SKM-1 (cell line): ENCODE measurements around the gene PLD3.
"Not testable (repeated sequence)": the region's sequence is repeated elsewhere in the genome, so short reads cannot be mapped to it uniquely, and the experiment has no call there.

Experiments used
- DNase-seq: peaks from one replicate; lab custom pipeline; 2025; ENCODE audit not compliant: unreplicated experiment; lab: John Stamatoyannopoulos, UW

PLD3 gene

DNA sequence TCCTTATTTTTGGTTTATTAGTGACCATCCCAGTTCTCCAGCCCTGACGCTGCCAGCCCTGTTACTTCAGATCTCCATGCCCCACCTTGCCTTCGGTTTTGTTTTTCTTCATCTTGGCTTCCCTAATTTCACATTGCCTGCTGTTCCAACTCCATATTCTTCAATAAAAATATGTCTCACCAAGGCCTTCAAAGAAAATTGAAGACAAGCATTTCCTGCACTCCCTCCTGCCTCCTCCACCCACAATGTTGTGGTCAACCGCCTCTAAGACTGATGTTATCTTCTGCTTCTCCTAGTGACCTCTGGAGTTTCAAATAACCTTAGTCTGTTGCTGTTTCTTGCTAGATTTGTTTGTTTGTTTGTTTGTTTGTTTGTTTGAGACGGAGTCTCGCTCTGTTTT lies 14.6 kb downstream of the PLD3 start:
- DNase-seq: no peak

DNA sequence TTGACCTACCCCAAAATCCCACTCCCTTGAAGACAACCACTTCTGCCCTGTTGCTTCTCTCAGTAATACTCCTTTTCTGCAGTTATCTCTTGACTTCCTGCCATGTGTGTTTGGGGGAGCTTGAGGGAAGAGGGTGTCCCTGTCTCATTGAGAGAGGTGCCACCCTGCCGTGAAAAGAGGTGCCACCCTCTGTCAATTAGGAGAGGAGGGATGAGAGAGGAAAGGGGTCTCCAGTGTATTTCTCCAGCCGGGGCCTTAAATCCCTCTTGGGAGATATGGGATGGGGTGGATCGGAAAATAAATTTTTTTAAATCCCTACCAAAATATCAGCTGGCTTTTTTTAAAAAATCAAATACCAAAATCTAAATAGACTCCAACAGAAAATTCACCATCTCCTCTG lies 16.5 kb downstream of the PLD3 start:
- no peak for DNase-seq

DNA sequence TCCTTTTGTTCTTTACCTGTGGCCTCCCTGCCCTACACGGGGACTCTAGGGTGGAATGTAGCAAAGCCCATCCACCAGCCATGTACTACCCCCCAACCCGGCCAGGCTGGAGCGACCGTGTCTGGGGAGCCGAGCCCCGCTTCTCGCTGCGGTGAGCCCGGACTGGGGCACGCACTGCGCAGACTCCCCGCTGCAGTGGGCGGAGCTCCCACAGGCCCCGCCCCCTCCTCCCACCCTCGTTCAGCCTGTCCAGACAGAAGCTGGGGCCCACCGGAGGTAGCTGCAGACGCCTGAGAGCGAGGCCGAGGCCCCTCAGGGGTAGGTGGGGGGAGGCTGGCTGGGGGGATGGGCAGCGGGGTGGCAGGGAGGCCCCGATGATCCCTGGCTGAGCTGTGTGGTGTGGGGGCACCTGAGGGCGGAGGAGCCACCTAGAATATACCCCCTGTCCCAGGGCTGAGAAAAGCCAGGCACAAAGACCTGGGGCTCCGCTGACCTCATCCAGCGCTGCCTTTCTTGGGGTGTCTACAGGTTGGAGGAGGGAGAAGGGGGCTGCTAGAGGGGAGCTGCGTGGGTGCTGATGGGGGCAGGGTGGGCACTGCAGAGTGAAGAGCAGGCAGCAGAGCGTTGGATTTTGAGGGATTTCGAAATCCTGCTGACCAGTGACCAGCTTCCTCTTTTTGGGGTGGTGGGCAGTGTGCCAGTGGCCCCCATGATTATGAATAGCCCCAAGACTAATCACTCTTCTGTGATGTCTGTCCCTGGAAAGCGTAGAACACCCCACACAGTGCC lies 17.3 kb downstream of the PLD3 start:
- no peak for DNase-seq

DNA sequence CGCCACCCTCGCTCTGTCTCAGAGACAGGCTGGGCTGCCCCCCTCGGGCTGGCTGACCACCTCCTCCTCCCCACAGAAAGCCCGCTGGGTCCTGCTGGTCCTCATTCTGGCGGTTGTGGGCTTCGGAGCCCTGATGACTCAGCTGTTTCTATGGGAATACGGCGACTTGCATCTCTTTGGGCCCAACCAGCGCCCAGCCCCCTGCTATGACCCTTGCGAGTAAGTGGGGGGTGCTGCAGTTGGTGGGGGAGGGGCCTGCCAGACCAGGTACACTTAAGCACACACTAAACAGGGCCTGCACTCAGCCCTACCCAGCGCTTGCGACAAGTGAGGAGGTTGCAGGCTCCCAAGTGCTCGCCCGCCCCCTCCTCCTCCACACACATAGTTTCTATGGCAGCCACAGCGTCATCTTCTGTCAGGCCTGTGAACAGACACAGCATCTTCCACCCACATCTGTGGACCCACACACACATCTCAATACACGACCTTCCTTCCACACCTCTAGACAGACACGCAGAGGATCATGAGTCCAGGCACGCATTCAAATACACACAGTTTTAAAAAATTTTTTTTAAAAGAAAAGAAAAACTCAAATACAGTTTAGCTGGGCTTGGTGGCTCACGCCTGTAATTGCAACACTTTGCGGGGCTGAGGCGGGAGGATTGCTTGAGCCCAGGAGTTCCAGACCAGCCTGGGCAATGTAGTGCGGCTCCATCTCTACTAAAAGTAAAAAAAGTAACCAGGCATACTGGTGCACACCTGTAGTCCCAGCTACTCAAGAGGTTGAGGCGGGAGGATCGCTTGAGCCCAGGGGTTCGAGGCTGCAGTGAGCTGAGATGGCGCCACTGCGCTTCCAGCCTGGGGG lies 18.4 kb downstream of the PLD3 start:
- no peak for DNase-seq

DNA sequence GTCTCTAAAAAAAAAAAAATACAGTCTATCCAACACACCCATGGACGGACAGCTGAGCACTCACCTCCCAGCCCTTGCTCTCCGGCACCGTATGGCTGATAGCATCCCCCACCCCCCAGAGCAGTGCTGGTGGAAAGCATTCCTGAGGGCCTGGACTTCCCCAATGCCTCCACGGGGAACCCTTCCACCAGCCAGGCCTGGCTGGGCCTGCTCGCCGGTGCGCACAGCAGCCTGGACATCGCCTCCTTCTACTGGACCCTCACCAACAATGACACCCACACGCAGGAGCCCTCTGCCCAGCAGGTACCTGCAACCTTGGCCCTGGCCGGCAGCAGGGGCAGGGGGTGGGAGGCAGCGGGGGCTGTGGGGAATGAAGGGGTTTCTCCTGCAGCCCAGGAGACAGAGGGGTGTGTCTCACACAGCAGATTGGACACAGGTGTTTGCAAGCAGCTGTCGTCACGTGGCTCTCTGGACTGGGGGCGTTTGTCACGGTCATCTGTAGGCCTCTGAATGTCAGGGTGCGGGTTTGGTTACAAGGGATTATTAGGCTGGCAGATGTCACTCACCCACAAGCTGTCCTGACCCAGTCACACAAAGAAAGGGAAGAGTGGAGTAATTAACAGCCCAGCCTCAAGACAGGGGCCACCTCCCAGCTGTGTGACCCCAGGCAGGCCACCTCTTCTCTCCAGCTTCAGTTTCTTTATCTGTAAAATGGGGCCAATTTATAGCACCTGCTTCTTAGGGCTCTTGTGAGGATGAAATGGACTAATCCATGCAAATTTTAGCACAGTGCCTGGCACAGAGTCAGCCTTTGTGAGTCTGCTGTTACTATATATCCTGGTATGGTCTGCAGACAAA lies 19.3 kb downstream of the PLD3 start:
- DNase-seq: no peak

DNA sequence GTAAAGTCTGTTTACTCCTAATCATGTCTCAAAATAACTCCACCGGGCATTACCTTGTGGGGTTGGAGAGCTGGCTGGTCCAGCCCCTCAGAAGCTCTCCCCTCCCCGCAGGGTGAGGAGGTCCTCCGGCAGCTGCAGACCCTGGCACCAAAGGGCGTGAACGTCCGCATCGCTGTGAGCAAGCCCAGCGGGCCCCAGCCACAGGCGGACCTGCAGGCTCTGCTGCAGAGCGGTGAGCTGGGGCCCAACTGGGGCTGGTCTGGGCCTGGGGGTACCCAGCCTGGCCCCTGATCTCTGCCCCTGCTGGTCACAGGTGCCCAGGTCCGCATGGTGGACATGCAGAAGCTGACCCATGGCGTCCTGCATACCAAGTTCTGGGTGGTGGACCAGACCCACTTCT lies 21.3 kb downstream of the PLD3 start:
- no peak for DNase-seq

DNA sequence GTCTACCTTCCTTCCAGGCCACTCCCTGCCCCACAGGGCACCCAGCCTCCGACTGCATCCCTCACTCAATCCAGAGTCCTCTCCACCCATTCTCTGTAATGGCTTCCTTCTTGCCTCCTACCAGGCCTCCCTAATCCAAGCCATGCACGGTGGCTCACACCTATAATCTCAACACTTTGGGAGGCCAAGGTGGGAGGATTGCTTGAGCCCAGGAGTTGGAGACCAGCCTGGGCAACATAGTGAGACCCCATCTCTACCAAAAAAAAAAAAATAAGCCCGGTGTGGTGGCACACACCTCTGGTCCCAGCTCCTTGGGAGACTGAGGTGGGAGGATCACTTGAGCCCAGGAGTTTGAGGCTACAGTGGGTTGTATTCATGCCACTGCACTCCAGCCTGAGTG lies 21.8 kb downstream of the PLD3 start:
- not testable (repeated sequence) for DNase-seq

DNA sequence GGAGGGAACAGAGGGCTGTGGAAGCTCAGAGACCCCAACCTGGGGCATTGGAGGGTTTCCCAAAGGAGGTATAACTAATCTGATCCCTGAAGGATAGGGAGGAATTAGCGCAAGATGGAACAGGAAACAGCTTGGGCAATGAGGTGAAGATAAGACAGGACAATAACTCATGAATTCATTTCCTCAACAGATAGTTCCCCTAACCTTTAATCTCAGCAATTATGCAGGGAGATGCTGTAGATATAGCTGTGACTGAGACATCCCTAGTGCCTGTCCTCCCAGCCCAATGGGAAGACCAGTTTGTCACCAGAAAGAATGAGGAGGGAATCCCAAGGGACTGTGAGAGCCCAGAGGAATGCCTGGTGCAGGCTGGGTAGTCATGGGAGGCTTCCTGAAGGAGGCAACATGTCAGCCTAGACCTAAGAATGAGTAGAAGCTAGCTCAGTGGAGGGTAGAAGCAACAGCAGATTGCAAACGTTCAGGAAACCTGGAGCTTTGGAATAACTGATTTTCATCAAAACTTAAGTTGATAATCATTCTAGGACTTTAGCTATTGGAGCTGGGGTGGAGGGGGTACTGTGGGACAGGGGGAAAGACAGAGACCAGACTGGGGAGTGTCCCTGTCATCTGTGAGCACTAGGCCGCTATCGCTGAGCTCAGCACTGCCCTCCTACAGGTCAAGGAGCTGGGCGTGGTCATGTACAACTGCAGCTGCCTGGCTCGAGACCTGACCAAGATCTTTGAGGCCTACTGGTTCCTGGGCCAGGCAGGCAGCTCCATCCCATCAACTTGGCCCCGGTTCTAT lies 22.7 kb downstream of the PLD3 start:
- DNase-seq: no peak

DNA sequence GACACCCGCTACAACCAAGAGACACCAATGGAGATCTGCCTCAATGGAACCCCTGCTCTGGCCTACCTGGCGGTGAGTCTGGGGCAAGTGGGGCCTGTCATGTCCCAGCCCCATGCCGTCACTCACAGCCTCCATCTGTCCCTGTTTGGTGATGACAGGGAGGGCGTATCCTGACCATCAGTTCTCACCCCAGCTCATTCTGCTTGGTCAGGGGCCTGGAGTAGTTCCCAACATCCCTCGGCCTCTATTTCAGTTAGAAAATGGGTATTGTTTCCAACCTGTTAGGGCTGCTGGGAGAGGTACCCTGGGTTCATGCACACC lies 23.3 kb downstream of the PLD3 start:
- DNase-seq: no peak

DNA sequence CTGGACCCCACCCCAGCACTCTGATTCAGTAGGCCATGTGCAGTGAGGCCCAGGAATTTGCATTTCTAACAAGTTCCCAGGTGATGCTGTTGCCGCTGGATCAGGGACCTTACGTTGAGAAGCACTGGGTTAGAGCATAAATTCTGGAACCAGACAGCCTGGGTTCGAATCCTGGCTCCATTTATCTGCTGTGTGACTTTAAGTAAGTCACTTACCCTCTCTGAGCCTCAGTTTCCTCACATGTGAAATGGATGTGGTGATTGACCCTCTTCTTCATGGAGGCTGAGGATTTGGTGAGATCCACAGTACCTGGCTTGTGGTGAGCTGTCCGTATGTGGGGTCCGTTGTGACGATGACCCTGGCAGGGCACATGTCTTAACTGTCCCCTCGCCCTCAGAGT lies 25.6 kb downstream of the PLD3 start:
- DNase-seq: no peak

DNA sequence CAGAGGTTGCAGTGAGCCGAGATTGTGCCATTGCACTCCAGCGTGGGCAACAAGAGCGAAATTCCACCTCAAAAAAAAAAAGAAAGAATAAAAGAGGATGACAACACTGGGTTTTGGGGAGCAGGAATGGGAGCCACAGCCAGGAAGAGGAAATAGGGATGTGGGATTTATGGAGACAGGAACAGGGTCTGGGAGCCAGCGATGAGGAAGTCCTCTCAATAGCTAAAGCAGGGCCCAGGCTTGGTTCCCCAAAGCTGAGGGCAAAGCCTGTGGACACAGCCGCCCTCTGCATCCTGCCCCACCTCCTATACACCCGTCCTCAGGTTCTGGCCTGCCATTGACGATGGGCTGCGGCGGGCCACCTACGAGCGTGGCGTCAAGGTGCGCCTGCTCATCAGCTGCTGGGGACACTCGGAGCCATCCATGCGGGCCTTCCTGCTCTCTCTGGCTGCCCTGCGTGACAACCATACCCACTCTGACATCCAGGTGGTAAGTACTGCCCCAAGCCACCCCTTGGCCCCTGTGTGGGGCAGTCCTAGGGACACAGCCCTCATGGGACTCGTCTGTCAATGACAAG lies 27.9 kb downstream of the PLD3 start:
- no peak for DNase-seq

DNA sequence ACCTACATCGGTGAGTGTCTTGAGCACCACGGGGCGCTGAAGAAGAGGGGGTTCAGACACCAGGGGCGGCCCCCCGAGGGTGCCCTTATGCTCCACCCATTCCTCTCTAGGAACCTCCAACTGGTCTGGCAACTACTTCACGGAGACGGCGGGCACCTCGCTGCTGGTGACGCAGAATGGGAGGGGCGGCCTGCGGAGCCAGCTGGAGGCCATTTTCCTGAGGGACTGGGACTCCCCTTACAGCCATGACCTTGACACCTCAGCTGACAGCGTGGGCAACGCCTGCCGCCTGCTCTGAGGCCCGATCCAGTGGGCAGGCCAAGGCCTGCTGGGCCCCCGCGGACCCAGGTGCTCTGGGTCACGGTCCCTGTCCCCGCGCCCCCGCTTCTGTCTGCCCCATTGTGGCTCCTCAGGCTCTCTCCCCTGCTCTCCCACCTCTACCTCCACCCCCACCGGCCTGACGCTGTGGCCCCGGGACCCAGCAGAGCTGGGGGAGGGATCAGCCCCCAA lies 29.4 kb downstream of the PLD3 start:
- DNase-seq: no peak

DNA sequence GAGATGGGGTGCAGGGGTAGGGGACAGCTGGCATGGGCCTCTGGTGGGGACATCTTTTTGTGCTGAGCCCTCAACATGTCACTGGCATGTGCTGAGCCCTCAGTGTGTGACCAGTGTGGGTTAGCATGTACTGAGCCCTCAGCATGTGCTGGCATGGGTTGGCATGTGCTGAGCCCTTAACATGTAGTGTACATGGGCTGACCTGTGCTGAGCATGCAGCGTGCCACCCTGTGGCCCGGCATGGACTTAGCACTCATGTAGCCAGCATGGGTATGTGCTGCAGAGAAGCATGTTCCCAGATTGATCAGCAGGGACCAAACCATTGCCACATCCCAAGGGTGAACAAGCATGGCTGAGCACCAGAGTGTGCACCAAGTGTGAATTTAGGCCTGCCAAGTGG lies 30.0 kb downstream of the PLD3 start:
- no peak for DNase-seq

DNA sequence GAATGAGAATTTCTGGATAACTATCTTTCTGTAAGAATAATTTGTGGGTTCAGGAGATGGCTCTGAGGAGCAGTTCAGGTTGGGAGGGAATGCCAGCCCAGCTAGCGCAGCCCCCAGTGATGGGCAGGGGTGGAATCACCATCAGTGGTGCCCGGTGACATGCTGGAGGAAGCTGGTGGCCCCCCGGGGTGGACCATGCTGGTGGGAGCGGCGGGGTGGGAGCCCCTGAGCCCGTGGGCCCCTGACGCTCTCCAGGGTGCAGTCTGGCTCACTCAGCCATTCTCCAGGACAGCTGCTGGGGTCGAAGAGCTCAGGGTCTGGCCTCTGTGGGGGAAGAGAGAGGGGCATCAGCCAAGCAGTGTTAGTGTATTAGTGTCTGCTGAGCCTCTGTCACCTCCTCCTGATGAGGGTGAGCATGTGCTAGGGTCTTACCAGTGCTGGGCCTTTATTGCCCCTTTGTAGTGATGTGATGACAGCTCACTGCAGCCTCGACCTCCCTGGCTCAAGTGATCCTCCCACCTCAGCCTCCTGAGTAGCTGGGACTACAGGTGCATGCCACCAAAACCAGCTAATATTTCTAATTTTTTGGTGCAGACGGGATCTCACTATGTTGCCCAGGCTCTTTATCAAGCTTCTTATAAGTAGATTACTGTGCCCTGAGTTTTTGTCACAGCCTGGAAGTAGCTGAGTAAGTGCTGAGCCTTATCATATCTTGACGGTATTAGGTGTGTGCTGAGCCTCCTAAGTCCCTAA lies 31.1 kb downstream of the PLD3 start:
- DNase-seq: no peak

DNA sequence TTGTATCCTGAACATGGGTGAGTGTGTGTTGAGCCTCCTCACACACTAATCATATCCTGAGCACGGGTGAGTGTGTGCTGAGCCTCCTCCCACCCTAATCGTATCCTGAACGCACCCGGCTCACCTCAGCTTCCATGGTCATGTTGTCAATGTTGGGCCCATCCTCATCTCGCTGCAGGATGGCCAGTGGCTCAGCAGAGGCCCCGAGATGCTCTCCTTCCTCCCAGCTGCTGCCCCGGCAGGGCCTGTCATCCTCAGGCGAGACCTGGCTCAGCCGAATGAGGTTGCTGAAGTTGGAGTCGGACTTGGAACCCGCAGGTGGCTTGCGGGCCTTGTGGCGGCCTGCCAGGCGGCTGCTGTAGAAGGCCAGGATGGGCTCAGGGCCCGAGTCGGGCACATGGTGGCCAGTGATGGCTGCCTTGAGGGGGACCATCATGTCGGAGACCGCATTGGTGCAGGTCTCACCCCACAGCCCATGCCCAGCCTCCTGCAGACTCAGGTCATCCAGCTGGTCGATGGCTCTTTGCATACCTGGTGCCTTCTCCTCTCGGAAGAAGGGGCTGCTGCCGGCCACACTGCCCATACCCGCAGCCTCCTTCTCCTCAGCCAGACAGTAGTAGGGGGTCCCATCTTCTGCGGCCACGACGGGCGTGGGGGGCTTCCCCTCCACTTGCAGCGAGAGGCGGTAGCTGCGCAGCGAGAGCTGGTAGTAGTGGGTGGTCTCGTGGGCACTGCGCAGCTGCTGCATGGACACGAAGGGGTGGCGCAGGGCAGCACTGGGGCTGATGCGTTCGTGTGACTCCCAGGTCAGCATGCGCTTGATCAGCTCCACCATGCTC lies 31.9 kb downstream of the PLD3 start:
- no peak for DNase-seq

DNA sequence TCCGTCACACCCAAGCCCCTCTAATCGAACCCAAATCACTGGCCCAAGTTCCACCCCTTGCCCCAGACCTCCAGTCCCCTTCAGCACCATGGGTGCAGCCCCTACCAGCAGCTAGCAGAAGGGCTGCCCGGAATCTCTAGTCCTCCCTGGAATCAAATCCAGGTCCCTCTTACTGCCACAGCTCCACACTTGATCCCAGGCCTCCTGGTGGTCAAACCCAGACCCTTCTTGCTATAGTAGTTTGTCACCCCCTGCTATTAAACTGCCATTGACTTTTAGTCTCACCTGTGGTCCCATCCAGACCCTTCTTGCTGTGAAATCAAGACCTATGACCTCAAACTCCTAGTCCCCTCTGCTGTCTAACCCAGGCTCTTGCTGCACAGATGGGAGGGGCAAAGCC lies 32.8 kb downstream of the PLD3 start:
- DNase-seq: no peak

DNA sequence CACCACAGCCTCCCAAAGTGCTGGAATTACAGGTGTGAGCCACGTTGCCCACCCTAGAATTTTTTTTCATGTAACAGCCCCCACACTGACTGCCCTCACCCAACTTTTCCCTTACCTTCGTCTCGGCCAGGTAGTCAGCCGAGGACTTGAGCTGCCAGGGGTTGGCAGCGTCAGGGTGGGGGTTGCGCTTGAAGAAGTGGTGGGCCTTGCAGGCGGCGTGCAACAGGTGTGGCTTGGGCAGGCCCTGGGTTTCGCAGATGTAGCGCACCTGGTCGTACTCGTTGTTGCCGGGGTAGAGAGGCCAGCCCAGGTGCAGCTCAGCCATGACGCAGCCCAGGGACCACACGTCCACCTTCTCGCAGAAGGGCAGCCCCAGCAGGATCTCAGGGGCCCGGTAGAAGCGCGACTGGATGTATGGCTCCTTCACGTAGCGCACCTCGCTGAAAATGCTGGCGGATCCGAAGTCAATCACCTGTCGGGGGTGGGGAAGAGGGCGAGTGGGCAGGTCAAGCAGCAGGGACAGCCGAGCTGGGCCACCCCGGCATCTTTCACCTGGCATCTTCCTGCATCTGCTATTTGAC lies 35.3 kb downstream of the PLD3 start:
- DNase-seq: no peak

DNA sequence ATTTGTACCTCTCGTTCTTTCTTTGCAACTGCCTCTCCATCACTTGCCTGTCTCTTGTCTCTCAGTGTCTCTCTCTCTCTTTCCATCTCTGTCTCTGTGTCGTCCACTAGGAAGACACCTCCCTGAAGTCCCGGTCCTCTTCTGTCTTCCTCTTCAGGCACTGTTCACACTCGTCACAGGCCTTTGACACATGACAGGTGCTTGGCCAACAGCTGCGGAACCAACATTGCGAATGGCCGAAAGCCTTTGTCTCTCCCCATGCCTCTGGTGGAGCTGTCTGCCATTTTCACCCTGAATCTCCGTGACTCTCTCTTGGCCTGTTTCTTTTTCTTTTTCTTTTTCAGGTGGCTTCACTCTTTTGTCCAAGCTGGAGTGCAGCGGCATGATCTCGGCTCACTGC lies 38.7 kb downstream of the PLD3 start:
- no peak for DNase-seq
